ENCODE results near the gene ESR2.

- TF ChIP-seq CTCF (IDR thresholded peaks at IDR 0.05), result no peak
- no peak for TF ChIP-seq POLR2A (IDR thresholded peaks at IDR 0.05)
Measured at GRCh38 chr14:64249363-64249762, 44.8 kb downstream of the ESR2 start.
